HG03565 (cell line): ENCODE data around the gene DMAC2L.
"Not testable (repeated sequence)": the region's sequence is repeated elsewhere in the genome, so short reads cannot be mapped to it uniquely, and the experiment has no call there.

Experiments used
- ATAC-seq: cut with Tn5 transposase; IDR thresholded peaks from one replicate; pipeline ENCODE4 v1.9.1; 2021; ENCODE audit warnings: mild to moderate bottlenecking, moderate library complexity; ENCODE audit not compliant: unreplicated experiment

DMAC2L gene, protein sequence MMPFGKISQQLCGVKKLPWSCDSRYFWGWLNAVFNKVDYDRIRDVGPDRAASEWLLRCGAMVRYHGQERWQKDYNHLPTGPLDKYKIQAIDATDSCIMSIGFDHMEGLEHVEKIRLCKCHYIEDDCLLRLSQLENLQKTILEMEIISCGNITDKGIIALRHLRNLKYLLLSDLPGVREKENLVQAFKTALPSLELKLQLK

DNA sequence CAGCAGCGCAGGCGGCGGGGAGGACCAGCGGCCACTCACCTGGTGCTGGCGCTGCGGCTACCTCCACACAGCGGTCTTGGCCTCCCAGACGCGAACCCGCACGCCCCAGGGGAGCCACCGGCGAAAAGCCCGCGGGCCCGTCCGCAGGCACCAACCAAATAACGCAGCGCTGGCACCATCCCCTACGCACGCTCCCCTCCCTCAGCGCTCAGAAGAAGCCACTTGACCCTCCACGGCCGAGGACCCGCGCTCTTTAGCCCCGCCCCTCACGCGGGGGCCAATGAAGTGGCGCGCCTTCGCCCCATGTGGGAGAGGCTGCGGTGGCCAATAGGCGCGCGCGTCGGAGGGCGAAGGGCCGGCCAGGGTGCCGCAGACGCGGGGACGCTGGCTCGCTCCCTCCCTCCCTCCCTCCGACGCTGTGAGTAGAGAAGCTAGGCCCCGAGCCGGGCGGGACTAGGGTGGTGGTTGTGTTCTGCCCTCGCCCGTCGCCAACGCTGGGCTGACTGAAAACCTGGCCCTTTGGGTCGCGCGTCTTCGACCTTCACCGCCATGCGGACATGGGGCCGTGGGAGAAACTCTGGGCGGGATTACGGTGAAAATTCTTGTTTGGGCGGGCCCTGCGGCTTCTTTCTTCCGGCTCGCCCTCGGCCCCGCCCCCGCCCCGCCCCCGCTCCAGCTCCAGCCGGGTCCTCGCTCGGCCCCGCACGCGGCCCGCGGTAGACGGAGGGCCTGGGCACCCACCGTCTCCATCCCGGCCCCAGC is at the start of gene DMAC2L, which contains the start of gene L2HGDH:
DMAC2L (plus strand) TSS at position 353 of the 762 bp plus-strand sequence. CDS start 9,164 bp downstream, outside the sequence.
L2HGDH (minus strand) TSS at position 258 of the 762 bp plus-strand sequence; CDS start at position 179, 79 bp downstream.
- peak; percentile 84 for ATAC-seq

DNA sequence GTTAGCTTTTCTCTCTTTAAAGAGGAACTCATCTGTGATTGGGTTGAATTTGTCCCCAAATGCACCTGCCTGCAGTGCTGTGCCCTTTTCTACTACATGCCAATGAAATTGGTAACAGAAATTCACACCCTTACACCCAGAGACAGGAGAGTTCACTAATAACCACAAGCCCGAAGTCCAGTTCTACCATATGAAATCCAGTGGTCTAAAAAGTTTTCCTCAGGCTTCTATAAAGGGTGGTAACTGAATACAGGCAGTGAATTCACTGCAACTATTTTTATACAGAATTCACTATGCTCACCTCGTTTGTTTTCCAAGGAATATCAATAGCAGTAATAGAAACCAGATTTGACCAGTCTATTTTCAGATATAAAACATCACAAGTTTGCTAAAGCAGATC is 49.3 kb upstream of the DMAC2L start:
- ATAC-seq, result no peak

DNA sequence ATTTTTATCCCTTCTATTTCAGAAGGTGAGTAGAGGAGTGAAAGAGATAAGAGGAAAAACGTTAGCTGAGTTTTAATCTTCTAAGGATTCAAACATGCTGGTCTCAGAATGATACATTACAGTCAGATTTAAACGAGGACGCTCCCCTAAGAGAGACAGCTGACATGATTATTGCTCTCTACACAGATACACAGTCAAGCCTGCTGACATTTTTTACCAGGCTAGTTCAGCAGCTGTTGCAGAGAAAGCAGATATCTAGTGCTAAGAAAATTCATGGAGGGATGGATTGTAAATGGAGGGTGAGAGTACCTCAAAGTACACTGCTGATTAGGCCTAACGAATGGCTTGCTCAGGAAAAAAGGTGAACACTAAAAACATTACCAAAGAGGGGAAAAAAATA is 48.8 kb upstream of the DMAC2L start:
- no peak for ATAC-seq

DNA sequence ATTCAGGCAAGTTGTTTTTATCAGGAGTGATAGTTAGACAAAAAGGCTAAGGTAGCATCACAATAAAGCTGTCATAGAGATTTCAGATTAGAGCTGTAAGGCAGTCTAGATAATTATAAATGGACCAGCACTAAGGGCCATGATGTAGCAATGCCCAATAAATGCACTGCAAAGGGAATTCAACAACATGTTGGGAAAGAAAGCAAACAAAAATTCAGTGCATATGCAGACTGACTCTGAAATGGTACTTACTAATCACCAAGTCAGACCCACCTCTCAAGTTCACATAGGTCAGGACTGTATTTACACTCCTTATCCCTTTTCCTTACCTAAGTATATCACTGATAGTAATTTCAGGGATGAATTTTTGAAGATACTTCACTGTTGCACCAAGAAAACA is 47.1 kb upstream of the DMAC2L start:
- no peak for ATAC-seq

DNA sequence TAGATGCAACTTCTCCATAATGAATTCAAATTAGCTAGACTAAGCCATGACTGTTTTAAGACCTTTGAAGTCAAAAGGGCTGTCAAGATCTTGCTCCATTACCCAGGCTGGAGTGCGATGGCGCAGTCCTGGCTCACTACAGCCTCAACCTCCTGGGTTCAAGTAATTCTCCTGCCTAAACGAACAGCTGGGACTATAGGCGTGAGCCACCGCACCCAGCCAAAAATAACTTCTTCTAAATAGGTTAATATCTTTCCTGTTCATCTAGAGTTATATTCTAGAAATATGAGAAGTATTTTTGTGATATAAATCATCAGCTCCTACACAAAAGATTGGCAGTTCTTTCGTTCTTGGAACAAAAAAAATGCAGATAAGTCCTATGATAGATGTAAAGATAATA is 41.2 kb upstream of the DMAC2L start:
- no peak for ATAC-seq

DNA sequence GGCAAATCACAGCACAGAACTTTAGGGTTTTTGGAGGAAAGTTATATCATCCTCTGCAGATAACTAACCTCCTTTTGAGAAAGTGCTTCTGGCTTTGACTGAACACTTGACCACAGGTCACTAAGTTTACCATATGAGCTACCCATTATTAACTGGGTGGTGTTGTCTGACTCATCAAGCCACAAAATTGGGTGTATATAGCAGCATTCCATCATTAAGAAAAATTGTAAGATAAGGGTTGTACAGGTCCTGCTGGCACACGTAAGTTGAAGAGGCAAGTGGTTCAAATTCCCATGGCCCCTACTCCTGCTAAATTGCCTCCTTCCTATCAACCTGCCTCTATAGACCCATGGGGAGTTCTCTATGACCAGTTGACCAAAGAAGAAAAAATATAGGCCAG is 39.6 kb upstream of the DMAC2L start:
- no peak for ATAC-seq

DNA sequence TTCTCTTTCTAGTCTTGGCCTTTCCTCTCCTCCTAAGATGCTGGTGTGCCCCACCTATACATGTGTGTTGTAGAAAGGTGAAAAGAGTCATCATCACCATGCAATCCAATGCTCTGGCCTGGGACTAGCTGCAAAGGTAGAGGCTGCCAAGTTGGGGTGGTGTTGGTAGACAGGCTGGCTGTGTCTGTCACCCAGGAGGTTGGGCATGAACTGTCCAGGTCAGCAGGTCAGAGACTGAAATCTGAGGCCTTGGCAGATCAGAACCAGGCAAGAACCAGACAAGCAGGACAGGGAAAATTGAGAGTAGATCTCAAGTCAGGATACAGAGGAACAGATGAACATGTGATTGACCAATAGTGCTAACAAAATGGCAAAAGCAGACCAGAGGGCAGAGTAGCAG is 26.3 kb upstream of the DMAC2L start:
- ATAC-seq, result no peak

DNA sequence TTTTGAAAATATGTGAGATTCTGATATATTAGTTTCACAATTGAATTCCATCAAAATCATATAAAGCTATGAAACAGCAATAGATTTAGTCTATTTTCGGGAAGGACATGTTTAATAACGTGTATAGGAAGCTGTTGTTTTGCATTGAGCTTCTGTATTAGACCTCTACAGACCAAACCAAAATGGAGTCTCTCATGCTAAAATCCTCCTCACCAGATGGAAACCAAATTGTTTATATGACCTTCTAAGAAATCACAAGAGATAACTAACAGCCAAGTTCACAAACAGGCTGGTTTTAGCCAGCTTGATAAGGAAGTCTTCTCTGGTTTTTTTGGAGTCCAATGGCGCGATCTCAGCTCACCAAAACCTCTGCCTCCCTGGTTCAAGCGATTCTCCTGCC is 24.0 kb upstream of the DMAC2L start:
- no peak for ATAC-seq

DNA sequence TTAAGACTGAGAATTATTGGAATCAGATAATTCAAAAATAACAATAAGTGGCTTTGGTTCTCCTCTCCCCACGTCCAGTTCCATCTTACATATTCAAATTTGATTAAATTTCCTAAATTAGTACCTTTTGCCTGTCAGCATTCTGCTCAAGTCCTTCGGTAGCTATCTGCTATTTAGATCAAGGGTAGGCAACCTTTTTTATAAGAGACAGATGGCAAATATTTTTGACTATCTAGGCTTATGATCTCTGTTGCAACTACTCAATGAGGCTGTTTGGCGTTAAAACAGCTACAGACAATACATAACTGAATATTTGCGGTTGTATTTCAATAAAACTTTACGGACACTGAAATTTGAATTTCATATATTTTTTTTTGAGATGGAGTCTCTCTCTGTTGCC is 21.8 kb upstream of the DMAC2L start:
- no peak for ATAC-seq

DNA sequence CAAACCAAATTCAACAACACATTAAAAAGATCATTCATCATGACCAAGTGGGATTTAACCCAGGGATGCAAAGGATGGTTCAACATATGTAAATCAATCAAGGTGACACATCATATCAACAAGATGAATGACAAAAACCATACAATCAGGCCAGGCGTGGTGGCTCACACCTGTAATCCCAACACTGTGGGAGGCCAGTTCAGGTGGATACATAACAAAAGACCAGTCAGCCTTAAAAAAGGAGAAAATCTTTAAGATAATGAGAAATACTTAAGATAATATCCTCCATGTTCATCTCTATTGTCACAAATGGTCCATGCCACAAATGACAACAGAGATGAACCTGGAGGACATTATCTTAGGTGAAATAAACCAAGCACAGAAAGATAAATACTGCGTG is 12.5 kb upstream of the DMAC2L start:
- ATAC-seq, result no peak

DNA sequence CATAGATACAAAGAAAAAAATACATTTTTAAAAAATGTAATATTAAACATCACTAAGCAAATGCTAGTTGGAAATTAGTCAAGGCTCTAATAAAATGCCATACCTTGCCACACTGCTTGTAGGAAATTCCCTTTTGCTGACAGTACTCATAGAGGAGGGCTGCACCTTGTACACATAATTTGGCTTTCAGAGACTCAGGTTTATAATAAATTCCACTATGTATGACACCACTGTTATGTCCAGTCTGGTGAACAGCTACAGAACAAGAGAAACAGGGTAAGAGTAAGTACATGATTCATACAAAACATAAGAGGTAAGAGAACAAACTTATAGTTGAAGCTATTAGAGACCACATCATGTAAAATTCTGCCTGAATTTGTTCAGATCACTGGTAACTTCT is 10.2 kb upstream of the DMAC2L start:
- ATAC-seq, result no peak

DNA sequence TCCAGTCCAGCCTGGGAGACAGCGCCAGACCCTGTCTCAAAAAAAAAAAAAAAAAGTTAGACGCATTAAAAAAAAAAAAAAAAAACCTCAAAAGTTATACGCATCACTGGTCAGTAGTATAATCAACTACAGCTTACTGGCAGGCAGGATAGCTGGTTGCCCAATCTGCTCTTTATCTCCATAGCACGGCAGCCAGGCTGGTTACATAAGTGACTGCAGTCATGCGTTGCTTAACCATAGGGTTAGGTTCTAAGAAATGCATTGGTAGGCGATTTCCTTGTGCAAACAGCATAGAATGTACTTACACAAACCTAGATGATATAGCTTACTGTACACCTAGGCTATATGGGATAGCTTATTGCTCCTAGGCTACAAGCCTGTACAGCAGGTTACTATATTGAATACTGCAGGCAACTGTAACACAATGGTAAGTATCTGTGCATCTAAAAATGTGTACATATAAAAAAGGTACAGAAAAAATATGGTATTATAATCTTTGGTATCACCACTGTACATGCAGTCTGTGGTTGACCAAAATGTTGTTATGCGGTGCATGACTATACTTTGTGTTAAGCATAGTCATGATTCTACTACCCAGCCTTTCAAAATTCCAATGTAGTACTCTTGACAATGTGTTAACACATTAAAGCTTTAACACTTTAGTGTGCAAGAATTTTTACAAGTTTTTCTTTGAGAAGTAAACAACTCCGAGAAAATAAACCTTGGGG is 8.2 kb upstream of the DMAC2L start:
- ATAC-seq, result no peak

DNA sequence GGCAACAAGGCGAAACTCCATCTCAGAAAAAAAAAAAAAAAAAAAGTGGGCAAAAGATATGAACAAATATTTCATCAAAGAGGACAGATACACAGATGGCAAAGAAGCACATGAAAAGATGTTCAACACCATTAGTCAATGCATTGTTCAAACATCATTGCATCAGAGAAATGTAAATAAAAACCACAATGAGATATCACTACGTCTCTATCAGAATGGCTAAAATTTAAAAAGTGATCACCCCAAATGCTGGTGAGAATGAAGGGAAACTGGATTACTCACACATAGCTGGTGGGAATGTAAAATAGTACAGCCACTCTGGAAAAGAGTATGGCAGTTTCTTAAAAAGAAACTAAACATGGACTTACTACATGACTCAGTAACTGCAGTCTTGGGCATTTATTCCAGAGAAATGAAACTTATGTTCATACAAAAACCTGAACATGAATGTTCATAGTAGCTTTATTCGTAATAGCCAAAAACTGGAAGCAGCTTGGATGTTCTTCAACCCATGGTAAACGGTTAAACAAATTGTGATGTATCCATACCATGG is 3.7 kb upstream of the DMAC2L start:
- ATAC-seq, result no peak

DNA sequence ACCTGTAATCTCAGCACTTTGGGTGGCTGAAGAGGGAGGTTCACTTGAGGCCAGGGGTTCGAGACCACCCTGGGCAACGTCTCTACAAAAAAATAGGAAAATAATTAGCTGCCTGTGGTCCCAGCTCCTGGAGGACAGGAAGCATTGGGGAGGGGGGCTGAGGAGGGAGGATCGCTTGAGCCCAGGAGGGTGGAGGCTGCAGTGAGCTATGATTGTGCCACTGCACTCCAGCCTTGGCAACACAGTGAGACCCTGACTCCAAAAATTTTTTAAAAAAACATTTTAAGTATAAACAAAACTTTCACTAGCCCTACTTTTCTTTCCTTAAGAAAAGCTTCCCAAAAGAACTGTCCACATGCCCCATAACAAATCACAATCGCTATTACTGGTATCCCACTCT is 1.7 kb upstream of the DMAC2L start:
- no peak for ATAC-seq

DNA sequence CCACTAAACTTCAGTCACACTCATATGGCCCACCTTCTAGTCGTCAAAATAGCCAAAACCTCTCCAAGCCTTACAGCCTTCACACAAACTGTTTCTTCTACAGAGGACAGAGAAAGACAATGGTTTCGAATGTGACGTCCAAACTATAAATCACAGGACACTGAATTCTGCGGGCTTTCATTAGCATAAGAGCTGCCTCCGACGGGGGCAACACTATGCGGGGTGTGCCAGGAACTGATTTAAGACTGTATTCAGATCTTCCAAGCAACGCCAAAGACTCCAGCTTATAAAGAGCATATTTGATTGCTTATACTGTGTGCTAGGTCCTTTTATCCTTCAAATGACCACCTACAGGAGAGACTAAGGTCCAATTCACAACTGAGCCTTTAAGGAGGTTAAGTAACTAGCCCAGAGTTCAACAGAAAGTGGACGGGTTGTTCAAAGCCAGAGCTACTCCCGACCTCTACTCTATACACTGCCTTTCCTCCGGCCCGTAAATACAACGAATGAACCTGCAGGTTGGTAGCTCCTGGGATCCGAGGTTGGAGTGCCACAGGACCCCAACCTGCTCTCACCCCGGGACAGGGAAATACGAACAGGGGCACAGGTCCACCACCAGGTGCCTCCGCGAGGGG is 670 bp upstream of the DMAC2L start:
- ATAC-seq, result peak; percentile 9

DNA sequence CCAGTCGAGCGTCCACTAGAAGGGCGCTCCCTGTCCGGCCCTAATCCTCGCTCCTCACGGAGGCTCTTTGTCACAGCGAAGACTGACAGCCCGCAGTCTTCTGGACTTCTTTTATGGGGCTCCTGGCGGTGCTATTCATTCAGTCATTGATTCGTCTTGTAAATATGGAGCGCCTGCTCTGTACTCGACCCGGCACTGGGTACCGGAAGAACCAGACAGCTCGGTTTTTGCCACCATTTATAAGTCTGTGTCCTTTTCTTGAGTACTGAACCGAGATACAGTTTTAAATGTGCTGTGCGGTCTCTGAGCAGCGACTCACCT is 570 bp downstream of the DMAC2L start:
- peak; percentile 17 for ATAC-seq

DNA sequence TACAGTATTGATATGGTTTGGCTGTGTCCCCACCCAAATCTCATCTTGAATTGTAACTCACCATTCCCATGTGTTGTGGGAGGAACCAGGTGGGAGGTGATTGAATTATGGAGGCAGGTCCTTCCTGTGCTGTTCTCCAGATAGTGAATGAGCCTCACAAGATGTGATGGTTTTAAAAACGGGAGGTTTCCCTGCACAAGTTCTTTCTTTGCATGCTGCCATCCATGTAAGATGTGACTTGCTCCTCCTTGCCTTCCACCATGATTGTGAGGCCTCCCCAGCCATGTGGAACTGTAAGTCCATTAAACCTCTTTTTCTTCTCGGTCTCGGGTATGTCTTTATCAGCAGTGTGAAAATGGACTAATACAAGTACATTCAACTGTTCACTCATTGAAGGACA is 2.0 kb downstream of the DMAC2L start:
- ATAC-seq, result not testable (repeated sequence)

DNA sequence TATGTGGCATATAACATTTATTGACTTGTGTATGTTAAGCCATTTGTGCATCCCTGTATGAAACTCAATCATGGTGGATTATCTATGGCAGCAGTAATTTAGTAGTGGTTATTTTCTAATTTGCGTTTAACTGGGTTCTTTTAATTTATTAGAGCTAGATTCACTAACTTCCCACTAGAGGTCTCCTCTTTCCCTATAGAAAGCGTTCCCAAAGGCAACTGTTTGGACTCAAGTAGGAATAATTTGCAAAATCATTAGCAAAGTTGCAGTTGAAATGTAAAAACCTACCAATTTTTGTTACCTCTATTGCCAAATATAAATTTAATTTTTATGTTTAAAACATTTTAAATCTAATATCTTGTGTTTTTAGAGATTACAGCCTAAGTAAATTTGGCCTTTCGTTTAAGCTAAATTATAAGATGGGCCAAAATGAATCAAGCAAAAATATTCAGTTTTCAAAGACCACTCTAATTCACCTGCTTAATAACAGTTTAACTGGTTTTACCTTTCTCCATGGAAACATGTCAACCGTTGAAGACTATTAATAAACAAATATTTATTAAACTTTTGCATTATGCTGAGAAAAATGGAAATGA is 6.0 kb downstream of the DMAC2L start:
- ATAC-seq, result no peak

DNA sequence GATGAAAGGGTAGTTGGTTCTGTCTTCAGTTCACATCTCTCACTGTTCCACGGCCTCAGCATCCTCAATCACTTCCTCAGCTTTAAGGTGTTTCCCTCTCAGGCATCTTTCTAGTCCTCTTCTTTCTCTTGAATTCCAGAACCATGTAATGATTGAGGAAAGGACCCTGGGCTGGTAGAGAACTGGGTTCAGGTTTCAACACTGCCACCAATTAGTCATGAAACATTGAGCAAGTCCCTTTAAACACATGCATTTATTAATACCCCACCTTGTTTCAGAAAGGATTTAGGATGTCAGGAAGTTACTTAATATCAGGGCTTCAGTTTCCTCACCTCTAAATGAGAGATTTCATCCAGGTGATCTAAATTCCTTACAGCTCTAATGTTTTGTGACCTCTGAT is 7.2 kb downstream of the DMAC2L start:
- ATAC-seq, result no peak

DNA sequence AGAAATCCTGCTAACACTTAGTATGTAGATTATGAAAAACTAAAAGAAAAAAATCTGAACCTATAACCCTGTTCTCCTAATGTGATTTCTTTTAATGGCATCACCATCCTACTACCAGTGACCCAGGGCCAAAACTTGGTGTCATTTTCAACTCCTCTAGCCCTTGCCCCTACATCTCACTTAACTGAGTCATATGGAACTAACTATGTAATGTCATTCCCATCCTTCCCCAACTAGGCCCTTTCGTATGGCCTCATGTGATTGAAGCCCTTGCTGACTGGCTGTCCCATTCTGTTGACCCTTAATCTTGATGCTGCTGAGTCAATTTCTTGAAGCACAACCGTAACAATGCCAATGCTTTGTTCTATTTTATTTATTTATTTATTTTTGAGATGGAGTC is 7.6 kb downstream of the DMAC2L start:
- ATAC-seq, result no peak

DNA sequence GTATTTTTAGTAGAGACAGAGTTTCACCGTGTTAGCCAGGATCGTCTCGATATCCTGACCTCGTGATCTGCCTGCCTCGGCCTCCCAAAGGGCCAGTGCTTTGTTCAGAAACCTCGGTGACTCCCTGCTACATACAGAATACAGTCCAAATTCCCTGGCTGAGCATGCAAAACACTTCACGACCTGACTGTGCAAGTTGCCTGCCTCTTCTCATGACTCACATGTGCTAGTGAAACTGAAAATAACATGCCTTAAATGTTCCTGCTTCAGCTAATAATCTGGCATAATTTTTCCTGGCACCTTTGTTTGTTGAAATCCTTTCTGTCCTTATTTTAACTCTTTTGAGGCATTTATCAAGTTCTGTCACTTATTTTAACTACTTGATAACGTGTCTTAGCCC is 8.2 kb downstream of the DMAC2L start:
- ATAC-seq, result peak; percentile 31
